GM18868 (cell line): ENCODE data around the gene MZT1.

Experiments
- ATAC-seq: cut with Tn5 transposase; IDR thresholded peaks from one replicate; pipeline ENCODE4 v1.9.1; 2021; ENCODE audit warnings: mild to moderate bottlenecking, moderate library complexity; ENCODE audit not compliant: unreplicated experiment

MZT1 gene

GRCh38 chr13:72686766-72687165 lies 40.7 kb downstream of the MZT1 start:
- ATAC-seq, result no peak

- ATAC-seq, result no peak
Observed at GRCh38 chr13:72680353-72680752, 47.1 kb downstream of the MZT1 start.

GRCh38 chr13:72678312-72678711 lies 49.1 kb downstream of the MZT1 start:
- no peak for ATAC-seq

- no peak for ATAC-seq
Observed at GRCh38 chr13:72677431-72677830, 50.0 kb downstream of the MZT1 start.

GRCh38 chr13:72666391-72666790 lies 61.0 kb downstream of the MZT1 start:
- no peak for ATAC-seq

- no peak for ATAC-seq
Observed at GRCh38 chr13:72662548-72662947, 64.9 kb downstream of the MZT1 start.
